LNCAP (cell line): ENCODE data around the gene DOLK.

Experiments used
- CTCF ChIP-seq: fragments of 450-650 bp; IDR thresholded peaks from 2 replicates; pipeline ENCODE4 v1.5.1; 2017; ENCODE audit warnings: mild to moderate bottlenecking

Gene DOLK

GRCh38 chr9:128908372-128908771 lies 39.0 kb downstream of the DOLK start:
- no peak for TF ChIP-seq CTCF

- no peak for TF ChIP-seq CTCF
Measured at GRCh38 chr9:128906741-128907140, 40.7 kb downstream of the DOLK start.

- TF ChIP-seq CTCF = no peak
Measured at GRCh38 chr9:128905964-128906363, 41.4 kb downstream of the DOLK start.

- TF ChIP-seq CTCF = no peak
Measured at GRCh38 chr9:128903871-128904620, 43.4 kb downstream of the DOLK start.

- TF ChIP-seq CTCF = no peak
Measured at GRCh38 chr9:128903079-128903461, 44.3 kb downstream of the DOLK start.

GRCh38 chr9:128902351-128903078 lies 44.9 kb downstream of the DOLK start:
- no peak for TF ChIP-seq CTCF

- no peak for TF ChIP-seq CTCF
Measured at GRCh38 chr9:128901822-128902221, 45.6 kb downstream of the DOLK start.
